LNCAP (cell line): ENCODE measurements around the gene SGTB.

Source experiments
- TF ChIP-seq, protein P1 (sequence below): fragments of 450-650 bp; IDR thresholded peaks from 2 replicates; pipeline ENCODE4 v1.5.1; 2017; ENCODE audit warnings: mild to moderate bottlenecking

The SGTB gene

DNA sequence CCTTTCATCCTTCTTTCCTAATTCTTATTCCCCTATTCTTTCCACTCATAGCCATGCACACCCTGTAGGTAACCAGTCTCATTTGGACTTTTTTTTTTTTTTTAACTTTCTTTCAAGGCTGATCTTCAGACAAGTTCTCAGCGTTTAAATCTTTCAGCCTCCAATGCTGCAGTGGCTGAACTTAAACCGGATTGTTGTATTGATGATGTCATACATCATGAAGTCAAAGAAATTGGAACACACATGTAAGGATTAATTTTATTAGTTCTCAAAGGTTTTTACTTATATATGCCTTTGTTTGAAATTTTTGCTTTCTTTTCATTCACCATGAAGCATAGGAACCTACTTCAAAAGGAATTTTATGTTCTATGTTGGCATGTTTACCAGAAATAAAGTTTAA is 75.0 kb downstream of the SGTB start:
- TF ChIP-seq, protein P1, sequence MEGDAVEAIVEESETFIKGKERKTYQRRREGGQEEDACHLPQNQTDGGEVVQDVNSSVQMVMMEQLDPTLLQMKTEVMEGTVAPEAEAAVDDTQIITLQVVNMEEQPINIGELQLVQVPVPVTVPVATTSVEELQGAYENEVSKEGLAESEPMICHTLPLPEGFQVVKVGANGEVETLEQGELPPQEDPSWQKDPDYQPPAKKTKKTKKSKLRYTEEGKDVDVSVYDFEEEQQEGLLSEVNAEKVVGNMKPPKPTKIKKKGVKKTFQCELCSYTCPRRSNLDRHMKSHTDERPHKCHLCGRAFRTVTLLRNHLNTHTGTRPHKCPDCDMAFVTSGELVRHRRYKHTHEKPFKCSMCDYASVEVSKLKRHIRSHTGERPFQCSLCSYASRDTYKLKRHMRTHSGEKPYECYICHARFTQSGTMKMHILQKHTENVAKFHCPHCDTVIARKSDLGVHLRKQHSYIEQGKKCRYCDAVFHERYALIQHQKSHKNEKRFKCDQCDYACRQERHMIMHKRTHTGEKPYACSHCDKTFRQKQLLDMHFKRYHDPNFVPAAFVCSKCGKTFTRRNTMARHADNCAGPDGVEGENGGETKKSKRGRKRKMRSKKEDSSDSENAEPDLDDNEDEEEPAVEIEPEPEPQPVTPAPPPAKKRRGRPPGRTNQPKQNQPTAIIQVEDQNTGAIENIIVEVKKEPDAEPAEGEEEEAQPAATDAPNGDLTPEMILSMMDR = no peak

DNA sequence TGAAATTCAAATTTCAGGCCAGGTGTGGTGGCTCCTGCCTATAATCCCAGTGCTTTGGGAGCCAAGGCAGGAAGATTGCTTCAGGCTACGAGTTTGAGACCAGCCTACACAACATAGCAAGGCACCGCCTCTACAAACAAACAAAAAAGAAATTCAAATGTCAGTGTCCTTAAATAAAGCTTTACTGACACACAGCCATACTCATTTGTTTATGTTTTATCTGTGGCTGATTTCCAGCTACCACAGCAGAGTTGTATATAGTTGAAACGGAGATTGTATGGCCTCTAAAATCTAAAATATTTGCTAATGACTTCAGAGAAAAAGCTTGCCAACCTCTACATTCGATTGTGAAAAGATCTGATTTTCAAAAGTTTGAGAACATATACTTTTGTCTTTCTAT is 81.7 kb downstream of the SGTB start:
- TF ChIP-seq, protein P1 = no peak

DNA sequence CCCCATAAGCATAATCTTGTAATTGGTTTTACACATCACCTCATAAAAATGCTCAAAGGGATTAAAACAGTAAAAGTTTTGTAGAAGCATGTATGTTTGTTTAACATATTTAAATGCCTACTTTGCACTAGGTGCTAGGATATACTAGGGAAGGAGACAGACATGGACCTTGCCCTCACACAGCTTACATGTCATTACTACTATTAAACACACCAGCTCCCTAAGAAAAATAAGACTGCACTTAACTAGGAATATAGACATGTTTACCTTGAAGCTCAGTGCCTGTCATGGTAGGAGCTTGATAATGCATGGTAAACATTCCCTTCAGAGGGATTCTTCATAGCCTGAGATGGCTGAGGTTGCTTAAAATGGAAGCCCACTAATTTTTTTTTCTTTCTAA is 90.9 kb downstream of the SGTB start:
- TF ChIP-seq, protein P1 = no peak

DNA sequence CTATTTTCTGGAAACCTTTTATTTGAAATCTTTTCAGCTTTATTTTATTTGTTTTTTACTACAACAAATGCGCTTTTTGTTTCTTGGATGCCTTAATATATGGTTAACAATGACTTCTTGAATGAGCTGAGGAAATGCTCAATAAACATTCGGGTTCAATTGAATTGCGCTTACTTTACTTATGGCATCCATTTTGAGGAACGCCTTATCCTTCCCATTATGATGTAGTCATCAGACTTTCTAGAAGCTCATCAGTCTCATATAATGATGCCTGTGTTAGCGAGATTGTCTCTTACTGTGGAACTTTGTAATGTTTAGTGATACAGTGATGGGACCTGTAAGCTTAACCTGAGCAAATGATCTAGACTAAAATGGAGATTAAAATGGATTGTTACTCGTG is 96.2 kb downstream of the SGTB start:
- TF ChIP-seq, protein P1 = no peak

DNA sequence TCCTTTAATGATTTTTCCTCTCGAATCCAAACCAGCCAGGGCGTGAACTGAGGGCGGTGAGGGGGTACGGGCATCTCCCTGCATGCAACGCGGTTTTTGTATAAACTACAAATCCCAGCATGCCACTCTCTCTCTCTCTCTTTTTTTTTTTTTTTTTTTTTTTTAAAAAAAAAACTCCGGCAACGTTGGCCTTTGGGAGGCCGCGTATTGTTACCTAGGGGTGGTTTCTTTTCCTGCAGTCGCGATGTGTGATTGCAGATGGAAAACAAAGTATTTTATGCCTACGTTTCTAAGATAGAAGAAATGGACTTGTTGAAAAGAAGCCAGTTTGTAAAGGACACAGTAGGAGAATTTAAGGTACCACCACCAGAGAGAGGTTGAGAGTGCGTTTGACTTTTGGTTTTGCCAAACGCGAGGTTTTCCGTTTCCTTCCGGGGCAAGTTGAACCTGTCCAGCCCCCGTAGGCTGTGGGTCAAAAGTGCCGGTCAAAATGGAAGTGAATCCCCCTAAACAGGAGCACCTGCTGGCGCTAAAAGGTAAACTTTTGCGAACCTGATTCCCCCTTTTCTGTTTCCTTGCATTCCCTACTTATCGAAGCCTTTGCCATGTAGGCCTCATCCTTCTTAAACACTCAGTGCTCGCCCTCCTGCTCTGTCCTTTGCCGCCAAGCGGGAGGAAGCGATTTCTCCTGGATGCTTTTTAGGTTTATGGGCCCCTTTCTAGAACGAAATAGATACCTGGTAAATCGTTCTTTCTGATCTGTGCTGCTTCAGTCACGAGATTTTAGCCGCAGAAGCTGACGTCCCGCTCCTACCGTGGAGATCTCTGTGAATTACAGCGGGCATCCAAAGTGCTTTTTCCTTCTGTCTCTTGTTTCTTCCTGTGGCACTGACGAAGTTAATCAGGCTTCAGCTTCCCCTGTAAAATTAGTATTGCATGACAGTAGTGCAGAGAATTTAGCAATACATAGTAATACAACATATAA is 97.0 kb downstream of the SGTB start, which contains the start of the genes SHLD3 and TRAPPC13:
TSS of gene SHLD3 (plus strand) at position 457 of the 985 bp plus-strand sequence. CDS start 4,561 bp downstream, outside the sequence.
TSS of gene TRAPPC13 (plus strand) at position 457 of the 985 bp plus-strand sequence. CDS start at position 491, 34 bp downstream.
- TF ChIP-seq, protein P1 = no peak

DNA sequence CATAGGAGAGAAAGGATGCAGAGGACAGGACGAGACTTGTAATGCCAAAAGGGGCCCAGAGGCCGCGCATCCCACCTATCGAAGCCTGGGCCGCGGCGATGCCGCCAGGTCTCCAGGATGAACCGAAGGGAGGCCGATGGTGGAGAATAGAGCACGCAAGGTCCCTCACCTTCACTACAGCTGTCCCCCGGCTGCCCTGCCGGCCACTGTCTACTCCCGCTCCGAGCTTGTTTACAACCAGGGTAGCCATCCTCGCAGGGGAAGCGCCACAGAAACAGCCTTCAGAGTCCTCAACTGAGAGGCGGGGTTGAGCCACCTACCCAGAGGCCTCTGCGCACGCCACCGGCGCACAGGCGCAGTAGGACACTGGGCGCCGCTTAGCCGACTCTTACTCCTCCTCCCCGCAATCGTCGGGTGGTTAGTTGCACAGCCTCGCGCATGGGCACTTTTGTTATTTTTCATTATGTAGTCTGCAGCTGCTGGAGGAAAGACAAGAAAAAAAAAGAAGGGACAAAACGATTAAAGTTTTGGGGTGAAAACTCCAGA is 97.8 kb downstream of the SGTB start, which contains the start of gene TRIM23:
TSS of gene TRIM23 (minus strand) at position 309 of the 546 bp plus-strand sequence. CDS start at position 250, 59 bp downstream.
- TF ChIP-seq, protein P1 = no peak

DNA sequence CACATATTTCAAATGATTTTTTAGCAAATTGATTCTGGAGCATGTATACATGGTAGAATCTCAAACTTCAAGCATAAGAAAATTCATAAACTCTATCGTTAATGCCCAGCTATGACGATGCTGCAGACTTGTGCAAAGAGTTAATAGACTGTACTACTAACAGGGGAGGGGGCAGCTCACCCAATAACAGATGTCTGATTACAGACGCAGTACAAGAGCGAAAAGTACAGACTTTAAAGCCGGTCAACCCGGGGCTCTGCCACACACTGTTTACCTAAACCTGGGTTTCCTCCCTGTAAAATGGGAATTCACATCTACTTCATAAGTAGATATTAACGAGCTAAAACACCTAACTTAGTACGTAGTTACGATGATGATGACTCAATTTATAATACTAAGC is 98.4 kb downstream of the SGTB start:
- TF ChIP-seq, protein P1 = no peak
